Activated CD4-positive, alpha-beta memory T cell treated with anti-CD3 and anti-CD28 coated beads, Interleukin-2, amount 10 ng/mL, durations not matched to agents 7 days and 5 days (primary cell): ENCODE results near the gene CCDC60. TPM values are rescaled to one million over a fixed set of nuclear protein-coding genes. Genes with fewer than 3 reads are reported as not detected.

Source experiments
- CTCF ChIA-PET: fragments of 350-600 bp; sonication (Branson Sonifier 250); formaldehyde crosslinking; loops from one replicate; lab custom pipeline; 2021; ENCODE audit warnings: antibody characterized with exemption, inconsistent platforms; lab: Charles Lee
- POLR2A ChIA-PET: fragments of 350-600 bp; sonication (Branson Sonifier 250); formaldehyde crosslinking; loops from one replicate; lab custom pipeline; 2021; ENCODE audit warnings: antibody characterized with exemption; lab: Charles Lee
- DNase-seq: peaks from one replicate; pipeline ENCODE4 v3.0.0-alpha.2; 2020
- H3K27ac Mint-ChIP-seq: one replicate; pipeline ENCODE4 v1.8.0; 2021; ENCODE audit warnings: mild to moderate bottlenecking, mixed read lengths
- H3K27me3 Mint-ChIP-seq: one replicate; pipeline ENCODE4 v1.8.0; 2021; ENCODE audit warnings: mixed read lengths
- H3K36me3 Mint-ChIP-seq: one replicate; pipeline ENCODE4 v1.8.0; 2021; ENCODE audit warnings: low read depth, mixed read lengths
- H3K4me1 Mint-ChIP-seq: one replicate; pipeline ENCODE4 v1.8.0; 2021; ENCODE audit warnings: mixed read lengths
- H3K4me3 Mint-ChIP-seq: one replicate; pipeline ENCODE4 v1.8.0; 2021; ENCODE audit warnings: mild to moderate bottlenecking, mixed read lengths
- H3K9me3 Mint-ChIP-seq: one replicate; pipeline ENCODE4 v1.8.0; 2021; ENCODE audit warnings: mixed read lengths
- total RNA-seq, 2 experiments: library from RNA; stranded (reverse); gene quantifications; one replicate each; pipeline ENCODE4 v1.2.3, GENCODE V29; 2021

CCDC60 gene
- total RNA-seq, 2 experiments from 2014 or later: not detected

- Mint-ChIP-seq H3K27me3 (peaks cover 7% of the 10 kb centered on the region), H3K27ac (no peak overlapping the region), H3K4me3 (no peak overlapping the region), H3K4me1 (no peaks in the 10 kb centered on the region), H3K9me3 (no peaks in the 10 kb centered on the region), H3K36me3 (no peaks in the 10 kb centered on the region)
- ChIA-PET POLR2A (no interaction called here), CTCF (interaction anchor here (0.6 to 1.6 kb wide), 14 partner anchors 8 to 350 kb away, joined by 3 to 5 read pairs (median 4); no protein-coding TSS in a partner anchor)
- DNase-seq: no peak
Measured at GRCh38 chr12:119412306-119412705, 77.8 kb downstream of the CCDC60 start.

- peak; percentile 47 for DNase-seq
- H3K27ac Mint-ChIP-seq: no peak overlapping the region
- H3K27me3 Mint-ChIP-seq: peaks cover 9% of the 10 kb centered on the region
- no peaks in the 10 kb centered on the region for H3K4me1 Mint-ChIP-seq
- no peak overlapping the region for H3K4me3 Mint-ChIP-seq
- ChIA-PET CTCF (interaction anchor here (0.6 to 1.8 kb wide), 23 partner anchors 9 to 1008 kb away, joined by 3 to 6 read pairs (median 4); no protein-coding TSS in a partner anchor), POLR2A (no interaction called here)
- no peaks in the 10 kb centered on the region for H3K9me3 Mint-ChIP-seq
- H3K36me3 Mint-ChIP-seq: no peaks in the 10 kb centered on the region
Measured at GRCh38 chr12:119412811-119413794, 78.6 kb downstream of the CCDC60 start.

- Mint-ChIP-seq H3K9me3 (no peaks in the 10 kb centered on the region), H3K27me3 (peaks cover 5% of the 10 kb centered on the region), H3K27ac (no peak overlapping the region), H3K36me3 (no peaks in the 10 kb centered on the region), H3K4me1 (no peaks in the 10 kb centered on the region), H3K4me3 (no peak overlapping the region)
- DNase-seq: no peak
- ChIA-PET POLR2A (no interaction called here), CTCF (no interaction called here)
Measured at GRCh38 chr12:119415714-119416113, 81.2 kb downstream of the CCDC60 start.

GRCh38 chr12:119417440-119417839 lies 82.9 kb downstream of the CCDC60 start:
- Mint-ChIP-seq H3K4me3 (no peak overlapping the region), H3K27me3 (peaks cover 2% of the 10 kb centered on the region), H3K36me3 (no peaks in the 10 kb centered on the region), H3K27ac (no peak overlapping the region), H3K4me1 (no peaks in the 10 kb centered on the region), H3K9me3 (no peaks in the 10 kb centered on the region)
- ChIA-PET CTCF (no interaction called here), POLR2A (no interaction called here)
- DNase-seq: no peak

GRCh38 chr12:119419381-119419780 lies 84.9 kb downstream of the CCDC60 start:
- no peak overlapping the region for H3K27ac Mint-ChIP-seq
- H3K4me3 Mint-ChIP-seq: no peak overlapping the region
- POLR2A ChIA-PET: no interaction called here
- H3K9me3 Mint-ChIP-seq: no peaks in the 10 kb centered on the region
- H3K27me3 Mint-ChIP-seq: peaks cover 2% of the 10 kb centered on the region
- H3K36me3 Mint-ChIP-seq: no peaks in the 10 kb centered on the region
- no peak for DNase-seq
- no peaks in the 10 kb centered on the region for H3K4me1 Mint-ChIP-seq
- CTCF ChIA-PET: interaction anchor here (0.7 kb wide), 1 partner anchor 12 kb away, joined by 5 read pairs; no protein-coding TSS in a partner anchor

- CTCF ChIA-PET: interaction anchor here (0.8 kb wide), 1 partner anchor 10 kb away, joined by 5 read pairs; no protein-coding TSS in a partner anchor
- Mint-ChIP-seq H3K27me3 (peaks cover 1% of the 10 kb centered on the region), H3K36me3 (no peaks in the 10 kb centered on the region), H3K9me3 (no peaks in the 10 kb centered on the region), H3K4me1 (no peaks in the 10 kb centered on the region), H3K27ac (no peak overlapping the region), H3K4me3 (no peak overlapping the region)
- no peak for DNase-seq
- POLR2A ChIA-PET: no interaction called here
Measured at GRCh38 chr12:119423285-119423684, 88.8 kb downstream of the CCDC60 start.

- no peak overlapping the region for H3K4me3 Mint-ChIP-seq
- no peaks in the 10 kb centered on the region for H3K4me1 Mint-ChIP-seq
- no peaks in the 10 kb centered on the region for H3K9me3 Mint-ChIP-seq
- H3K27ac Mint-ChIP-seq: no peak overlapping the region
- H3K36me3 Mint-ChIP-seq: no peaks in the 10 kb centered on the region
- no peak for DNase-seq
- POLR2A ChIA-PET: no interaction called here
- CTCF ChIA-PET: no interaction called here
- H3K27me3 Mint-ChIP-seq: peaks cover 1% of the 10 kb centered on the region
Measured at GRCh38 chr12:119425623-119426022, 91.1 kb downstream of the CCDC60 start.

- ChIA-PET POLR2A (no interaction called here), CTCF (interaction anchor here (1.0 to 2.0 kb wide), 3 partner anchors 13 to 18 kb away, joined by 3 to 5 read pairs (median 4); no protein-coding TSS in a partner anchor)
- no peaks in the 10 kb centered on the region for H3K4me1 Mint-ChIP-seq
- DNase-seq: no peak
- no peaks in the 10 kb centered on the region for H3K36me3 Mint-ChIP-seq
- no peaks in the 10 kb centered on the region for H3K27me3 Mint-ChIP-seq
- H3K9me3 Mint-ChIP-seq: no peaks in the 10 kb centered on the region
- no peak overlapping the region for H3K27ac Mint-ChIP-seq
- H3K4me3 Mint-ChIP-seq: no peak overlapping the region
Measured at GRCh38 chr12:119431151-119431550, 96.6 kb downstream of the CCDC60 start.

- no peaks in the 10 kb centered on the region for H3K27me3 Mint-ChIP-seq
- no peak overlapping the region for H3K4me3 Mint-ChIP-seq
- H3K36me3 Mint-ChIP-seq: no peaks in the 10 kb centered on the region
- H3K27ac Mint-ChIP-seq: no peak overlapping the region
- H3K9me3 Mint-ChIP-seq: no peaks in the 10 kb centered on the region
- no peak for DNase-seq
- H3K4me1 Mint-ChIP-seq: no peaks in the 10 kb centered on the region
- ChIA-PET POLR2A (no interaction called here), CTCF (interaction anchor here (2.0 kb wide), 1 partner anchor 20 kb away, joined by 5 read pairs; no protein-coding TSS in a partner anchor)
Measured at GRCh38 chr12:119432949-119433348, 98.4 kb downstream of the CCDC60 start.

GRCh38 chr12:119440803-119441360 lies 106.4 kb downstream of the CCDC60 start:
- Mint-ChIP-seq H3K4me1 (no peaks in the 10 kb centered on the region), H3K27ac (no peak overlapping the region), H3K4me3 (no peak overlapping the region), H3K27me3 (no peaks in the 10 kb centered on the region), H3K36me3 (no peaks in the 10 kb centered on the region), H3K9me3 (no peaks in the 10 kb centered on the region)
- DNase-seq: no peak
- CTCF ChIA-PET: interaction anchor here (1.3 to 9.1 kb wide), 3 partner anchors 9 to 104 kb away, joined by 3 to 83 read pairs (median 4); no protein-coding TSS in a partner anchor
- POLR2A ChIA-PET: no interaction called here

- H3K9me3 Mint-ChIP-seq: no peaks in the 10 kb centered on the region
- ChIA-PET POLR2A (no interaction called here), CTCF (interaction anchor here (0.9 to 9.1 kb wide), 19 partner anchors 10 to 223 kb away, joined by 3 to 83 read pairs (median 4); partner anchors contain the start of gene PRKAB1)
- H3K36me3 Mint-ChIP-seq: no peaks in the 10 kb centered on the region
- H3K27me3 Mint-ChIP-seq: peaks cover 2% of the 10 kb centered on the region
- H3K27ac Mint-ChIP-seq: no peak overlapping the region
- H3K4me3 Mint-ChIP-seq: no peak overlapping the region
- peak; percentile 57 for DNase-seq
- H3K4me1 Mint-ChIP-seq: no peaks in the 10 kb centered on the region
Measured at GRCh38 chr12:119444462-119445044, 110.0 kb downstream of the CCDC60 start.

- no peak for DNase-seq
- H3K9me3 Mint-ChIP-seq: no peaks in the 10 kb centered on the region
- H3K4me1 Mint-ChIP-seq: no peaks in the 10 kb centered on the region
- POLR2A ChIA-PET: no interaction called here
- CTCF ChIA-PET: interaction anchor here (0.8 to 9.1 kb wide), 6 partner anchors 18 to 221 kb away, joined by 3 to 83 read pairs (median 3); partner anchors contain the start of gene PRKAB1
- H3K36me3 Mint-ChIP-seq: no peaks in the 10 kb centered on the region
- H3K27me3 Mint-ChIP-seq: peaks cover 2% of the 10 kb centered on the region
- no peak overlapping the region for H3K4me3 Mint-ChIP-seq
- H3K27ac Mint-ChIP-seq: no peak overlapping the region
Measured at GRCh38 chr12:119446459-119446858, 111.9 kb downstream of the CCDC60 start.
